Fibroblast of mammary gland (primary cell): ENCODE results near the gene TMEM255B.

Source experiments
- DNase-seq: peaks from one replicate; pipeline ENCODE4 v3.0.0-alpha.2; 2010; ENCODE audit warnings: low read depth
- H3K4me3 ChIP-seq: 2 replicates; pipeline ENCODE4 v1.5.1; 2011; ENCODE audit warnings: low read depth, mild to moderate bottlenecking, low read length, moderate library complexity; ENCODE audit not compliant: control insufficient read depth
- CTCF ChIP-seq: conservative IDR thresholded peaks from 2 replicates; pipeline ENCODE4 v1.5.1; 2011; ENCODE audit warnings: low read depth, low read length, inconsistent platforms; ENCODE audit not compliant: control insufficient read depth, insufficient read depth

Gene TMEM255B

GRCh38 chr13:113837560-113838355, 78.7 kb downstream of the TMEM255B start:
- peak overlapping the region; percentile 68 for H3K4me3 ChIP-seq
- DNase-seq = peak; percentile 99
- no peak for TF ChIP-seq CTCF

GRCh38 chr13:113838711-113839201, 79.7 kb downstream of the TMEM255B start:
- H3K4me3 ChIP-seq = peak overlapping the region; percentile 68
- TF ChIP-seq CTCF = no peak
- no peak for DNase-seq

GRCh38 chr13:113839536-113840204, 80.6 kb downstream of the TMEM255B start:
- TF ChIP-seq CTCF = no peak
- H3K4me3 ChIP-seq = peak overlapping the region; percentile 68
- DNase-seq = no peak

- peak overlapping the region; percentile 68 for H3K4me3 ChIP-seq
- TF ChIP-seq CTCF = no peak
- no peak for DNase-seq
Observed at GRCh38 chr13:113840541-113841352, 81.7 kb downstream of the TMEM255B start.

GRCh38 chr13:113841353-113841650, 82.3 kb downstream of the TMEM255B start:
- DNase-seq = no peak
- H3K4me3 ChIP-seq = no peak overlapping the region
- TF ChIP-seq CTCF = no peak

- no peak for DNase-seq
- H3K4me3 ChIP-seq = no peak overlapping the region
- TF ChIP-seq CTCF = no peak
Observed at GRCh38 chr13:113842336-113843062, 83.5 kb downstream of the TMEM255B start.
